Mammary epithelial cell (primary cell): ENCODE data around the gene CHID1.

Experiments used
- EZH2 ChIP-seq: IDR thresholded peaks from 2 replicates; pipeline ENCODE4 v1.6.1; 2012; ENCODE audit warnings: low read length, inconsistent platforms, borderline replicate concordance
- TF ChIP-seq, protein P1 (sequence below), 2 donors: IDR thresholded peaks in 1 of 2; conservative IDR thresholded peaks in 1 of 2; 2 replicates each; pipeline ENCODE4 v1.5.1; 2011 to 2012; ENCODE audit warnings: inconsistent platforms in 2 of 2, low read length in 2 of 2, mild to moderate bottlenecking in 2 of 2, control low read depth in 1 of 2, low read depth in 1 of 2; ENCODE audit not compliant: insufficient read depth in 1 of 2; ENCODE audit errors: extremely low read depth in 1 of 2

DNA sequence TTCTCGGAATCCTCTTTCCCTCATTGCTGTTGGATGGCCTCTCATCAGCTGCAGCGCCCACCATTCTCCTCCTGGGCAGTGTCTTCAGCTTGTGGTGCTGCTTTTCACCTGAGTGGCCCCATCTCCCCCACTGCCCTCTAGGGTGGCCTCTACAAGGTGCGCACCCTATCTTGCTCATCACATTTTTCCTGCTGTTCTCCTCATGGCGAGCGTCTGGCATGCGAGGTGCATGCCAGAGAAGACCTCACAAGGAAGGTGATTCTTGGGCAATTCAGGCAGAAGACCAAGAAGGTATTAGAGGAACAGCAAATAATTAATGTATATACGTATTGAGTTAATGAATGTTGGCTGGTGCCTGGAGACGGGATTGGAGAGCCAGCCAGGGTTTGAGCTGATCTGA, 18.2 kb upstream of the CHID1 start:
- TF ChIP-seq, protein P1, sequence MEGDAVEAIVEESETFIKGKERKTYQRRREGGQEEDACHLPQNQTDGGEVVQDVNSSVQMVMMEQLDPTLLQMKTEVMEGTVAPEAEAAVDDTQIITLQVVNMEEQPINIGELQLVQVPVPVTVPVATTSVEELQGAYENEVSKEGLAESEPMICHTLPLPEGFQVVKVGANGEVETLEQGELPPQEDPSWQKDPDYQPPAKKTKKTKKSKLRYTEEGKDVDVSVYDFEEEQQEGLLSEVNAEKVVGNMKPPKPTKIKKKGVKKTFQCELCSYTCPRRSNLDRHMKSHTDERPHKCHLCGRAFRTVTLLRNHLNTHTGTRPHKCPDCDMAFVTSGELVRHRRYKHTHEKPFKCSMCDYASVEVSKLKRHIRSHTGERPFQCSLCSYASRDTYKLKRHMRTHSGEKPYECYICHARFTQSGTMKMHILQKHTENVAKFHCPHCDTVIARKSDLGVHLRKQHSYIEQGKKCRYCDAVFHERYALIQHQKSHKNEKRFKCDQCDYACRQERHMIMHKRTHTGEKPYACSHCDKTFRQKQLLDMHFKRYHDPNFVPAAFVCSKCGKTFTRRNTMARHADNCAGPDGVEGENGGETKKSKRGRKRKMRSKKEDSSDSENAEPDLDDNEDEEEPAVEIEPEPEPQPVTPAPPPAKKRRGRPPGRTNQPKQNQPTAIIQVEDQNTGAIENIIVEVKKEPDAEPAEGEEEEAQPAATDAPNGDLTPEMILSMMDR (conservative IDR thresholded peaks at IDR 0.05 in 1 of 2, IDR thresholded peaks at IDR 0.05 in 1 of 2; ENCODE audit: extremely low read depth in 1 of 2, insufficient read depth in 1 of 2, low read depth in 1 of 2, low read length in 2 of 2), result no peak
- no peak for TF ChIP-seq EZH2
